ENCODE measurements around the gene ASB2. TPM values are rescaled to one million over a fixed set of nuclear protein-coding genes. Genes with fewer than 3 reads are reported as not detected.
A peak's percentile ranks its signal among the peaks of the same experiment; 100 is the strongest.

The ASB2 gene
- total RNA-seq, 1 experiment from 2014 or later = 7.9 TPM

- no peak for DNase-seq (ENCODE audit: low spot score)
- in situ Hi-C loops (cut with HindIII; ENCODE audit: low sequenced_read_pairs) = no loop called here
Observed at GRCh38 chr14:94003397-94003796, 27.0 kb upstream of the ASB2 start.

- peak; percentile 84 for DNase-seq (ENCODE audit: low spot score)
- in situ Hi-C loops (cut with HindIII; ENCODE audit: low sequenced_read_pairs) = no loop called here
Observed at GRCh38 chr14:94001501-94002396, 25.4 kb upstream of the ASB2 start.

- in situ Hi-C loops (cut with HindIII; ENCODE audit: low sequenced_read_pairs) = no loop called here
- no peak for DNase-seq (ENCODE audit: low spot score)
Observed at GRCh38 chr14:94001016-94001415, 24.6 kb upstream of the ASB2 start.

GRCh38 chr14:94000267-94000666, 23.9 kb upstream of the ASB2 start:
- DNase-seq (ENCODE audit: low spot score) = no peak
- in situ Hi-C loops (cut with HindIII; ENCODE audit: low sequenced_read_pairs) = no loop called here

- in situ Hi-C loops (cut with HindIII; ENCODE audit: low sequenced_read_pairs) = no loop called here
- no peak for DNase-seq (ENCODE audit: low spot score)
Observed at GRCh38 chr14:93999573-93999972, 23.2 kb upstream of the ASB2 start.

GRCh38 chr14:93998871-93999403, 22.6 kb upstream of the ASB2 start:
- no peak for DNase-seq (ENCODE audit: low spot score)
- in situ Hi-C loops (cut with HindIII; ENCODE audit: low sequenced_read_pairs) = no loop called here

GRCh38 chr14:93997916-93998870, 21.8 kb upstream of the ASB2 start:
- no peak for DNase-seq (ENCODE audit: low spot score)
- in situ Hi-C loops (cut with HindIII; ENCODE audit: low sequenced_read_pairs) = no loop called here

- no peak for DNase-seq (ENCODE audit: low spot score)
- in situ Hi-C loops (cut with HindIII; ENCODE audit: low sequenced_read_pairs) = no loop called here
Observed at GRCh38 chr14:93997082-93997481, 20.7 kb upstream of the ASB2 start, which contains the start of gene CCDC197. Gene CCDC197 (plus strand): TSS chr14:93997301. CDS start chr14:93998132, 831 bp downstream.

GRCh38 chr14:93996130-93996695, 19.8 kb upstream of the ASB2 start:
- in situ Hi-C loops (cut with HindIII; ENCODE audit: low sequenced_read_pairs) = no loop called here
- DNase-seq (ENCODE audit: low spot score) = no peak

- in situ Hi-C loops (cut with HindIII; ENCODE audit: low sequenced_read_pairs) = no loop called here
Observed at GRCh38 chr14:93994919-93995682, 18.7 kb upstream of the ASB2 start.

GRCh38 chr14:93993382-93993781, 17.0 kb upstream of the ASB2 start:
- in situ Hi-C loops (cut with HindIII; ENCODE audit: low sequenced_read_pairs) = no loop called here
- DNase-seq (ENCODE audit: low spot score) = no peak

More at GRCh38 chr14:93994919-93995682, 18.7 kb upstream of the ASB2 start:
- DNase-seq (ENCODE audit: low spot score) = peak; percentile 82

- DNase-seq (ENCODE audit: low spot score) = no peak
- in situ Hi-C loops (cut with HindIII; ENCODE audit: low sequenced_read_pairs) = no loop called here
Observed at GRCh38 chr14:93991649-93992048, 15.3 kb upstream of the ASB2 start.

GRCh38 chr14:93991212-93991611, 14.8 kb upstream of the ASB2 start:
- no peak for DNase-seq (ENCODE audit: low spot score)
- in situ Hi-C loops (cut with HindIII; ENCODE audit: low sequenced_read_pairs) = no loop called here

GRCh38 chr14:93989939-93990338, 13.6 kb upstream of the ASB2 start:
- in situ Hi-C loops (cut with HindIII; ENCODE audit: low sequenced_read_pairs) = no loop called here
- no peak for DNase-seq (ENCODE audit: low spot score)

GRCh38 chr14:93987815-93988476, 11.6 kb upstream of the ASB2 start:
- in situ Hi-C loops (cut with HindIII; ENCODE audit: low sequenced_read_pairs) = no loop called here
- no peak for DNase-seq (ENCODE audit: low spot score)

GRCh38 chr14:93987376-93987775, 11.0 kb upstream of the ASB2 start:
- peak; percentile 41 for DNase-seq (ENCODE audit: low spot score)
- in situ Hi-C loops (cut with HindIII; ENCODE audit: low sequenced_read_pairs) = no loop called here

GRCh38 chr14:93986955-93987354, 10.6 kb upstream of the ASB2 start:
- DNase-seq (ENCODE audit: low spot score) = no peak
- in situ Hi-C loops (cut with HindIII; ENCODE audit: low sequenced_read_pairs) = no loop called here

GRCh38 chr14:93984987-93985410, 8.6 kb upstream of the ASB2 start:
- in situ Hi-C loops (cut with HindIII; ENCODE audit: low sequenced_read_pairs) = no loop called here
- DNase-seq (ENCODE audit: low spot score) = peak; percentile 82
